Nephron progenitor cell (in vitro differentiated cells): ENCODE data around the gene RNF222.

Experiments
- DNase-seq: peaks from one replicate; pipeline ENCODE4 v3.0.0; 2021
- H3K27ac Mint-ChIP-seq: 2 replicates; pipeline ENCODE4 v1.8.0; 2021; ENCODE audit warnings: mild to moderate bottlenecking, moderate library complexity, mixed read lengths
- H3K27me3 Mint-ChIP-seq: 2 replicates; pipeline ENCODE4 v1.8.0; 2021; ENCODE audit warnings: mild to moderate bottlenecking, low read depth, mixed read lengths; ENCODE audit not compliant: poor library complexity
- H3K36me3 Mint-ChIP-seq: 2 replicates; pipeline ENCODE4 v1.8.0; 2021; ENCODE audit warnings: low read depth, mixed read lengths
- H3K4me1 Mint-ChIP-seq: 2 replicates; pipeline ENCODE4 v1.8.0; 2021; ENCODE audit warnings: mixed read lengths
- H3K4me3 Mint-ChIP-seq: 2 replicates; pipeline ENCODE4 v1.8.0; 2021; ENCODE audit warnings: mild to moderate bottlenecking, moderate library complexity, mixed read lengths
- H3K9me3 Mint-ChIP-seq: 2 replicates; pipeline ENCODE4 v1.8.0; 2021; ENCODE audit warnings: mild to moderate bottlenecking, moderate library complexity, mixed read lengths
- TF ChIP-seq, protein P1 (sequence below): fragments of 200-600 bp; sonication (generic); IDR thresholded peaks from 2 replicates; pipeline ENCODE4 v1.5.0; 2021; ENCODE audit warnings: antibody characterized with exemption

The RNF222 gene

DNA sequence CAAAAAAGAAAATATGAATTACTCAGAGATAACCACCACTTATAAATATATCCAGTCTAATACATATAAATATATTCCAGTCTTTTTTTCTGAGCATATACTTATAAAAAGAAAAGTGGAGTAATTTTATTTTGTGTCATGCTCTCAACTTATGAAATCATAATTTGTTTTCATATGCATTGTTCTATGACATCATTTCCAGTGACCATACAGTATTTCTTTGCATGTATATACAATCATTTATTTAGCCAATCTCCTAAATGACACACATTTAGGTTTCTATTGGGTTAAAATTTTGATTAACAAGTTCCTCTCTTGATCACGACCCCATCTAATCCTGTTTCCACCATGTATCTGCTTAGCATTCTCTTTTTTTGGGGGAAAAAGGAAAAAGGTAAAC is 21.7 kb upstream of the RNF222 start:
- no peak overlapping the region for H3K27ac Mint-ChIP-seq
- H3K4me1 Mint-ChIP-seq = no peaks in the 10 kb centered on the region
- H3K36me3 Mint-ChIP-seq = no peaks in the 10 kb centered on the region
- DNase-seq = no peak
- no peak overlapping the region for H3K4me3 Mint-ChIP-seq
- H3K9me3 Mint-ChIP-seq = no peaks in the 10 kb centered on the region
- TF ChIP-seq, protein P1, sequence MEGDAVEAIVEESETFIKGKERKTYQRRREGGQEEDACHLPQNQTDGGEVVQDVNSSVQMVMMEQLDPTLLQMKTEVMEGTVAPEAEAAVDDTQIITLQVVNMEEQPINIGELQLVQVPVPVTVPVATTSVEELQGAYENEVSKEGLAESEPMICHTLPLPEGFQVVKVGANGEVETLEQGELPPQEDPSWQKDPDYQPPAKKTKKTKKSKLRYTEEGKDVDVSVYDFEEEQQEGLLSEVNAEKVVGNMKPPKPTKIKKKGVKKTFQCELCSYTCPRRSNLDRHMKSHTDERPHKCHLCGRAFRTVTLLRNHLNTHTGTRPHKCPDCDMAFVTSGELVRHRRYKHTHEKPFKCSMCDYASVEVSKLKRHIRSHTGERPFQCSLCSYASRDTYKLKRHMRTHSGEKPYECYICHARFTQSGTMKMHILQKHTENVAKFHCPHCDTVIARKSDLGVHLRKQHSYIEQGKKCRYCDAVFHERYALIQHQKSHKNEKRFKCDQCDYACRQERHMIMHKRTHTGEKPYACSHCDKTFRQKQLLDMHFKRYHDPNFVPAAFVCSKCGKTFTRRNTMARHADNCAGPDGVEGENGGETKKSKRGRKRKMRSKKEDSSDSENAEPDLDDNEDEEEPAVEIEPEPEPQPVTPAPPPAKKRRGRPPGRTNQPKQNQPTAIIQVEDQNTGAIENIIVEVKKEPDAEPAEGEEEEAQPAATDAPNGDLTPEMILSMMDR = no peak
- H3K27me3 Mint-ChIP-seq = peaks cover 60% of the 10 kb centered on the region

DNA sequence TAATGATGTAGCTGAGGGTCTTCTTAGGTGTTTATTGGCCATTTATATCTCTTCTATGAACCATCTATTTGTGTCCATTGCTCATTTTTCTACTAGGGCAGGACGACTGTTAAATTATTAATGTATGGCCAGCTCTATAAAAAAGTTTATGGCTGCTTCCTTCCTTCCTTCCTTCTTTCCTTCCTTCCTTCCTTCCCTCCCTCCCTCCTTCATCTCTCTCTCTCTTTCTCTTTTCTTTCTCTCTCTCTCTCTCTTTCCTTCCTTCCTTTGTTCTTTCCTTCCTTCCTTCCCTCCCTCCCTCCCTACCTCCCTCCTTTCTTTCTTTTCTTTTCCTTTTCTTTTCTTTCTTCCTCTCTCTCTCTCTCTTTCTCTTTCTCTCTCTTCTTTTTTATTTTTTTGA is 20.8 kb upstream of the RNF222 start:
- DNase-seq = no peak
- TF ChIP-seq, protein P1 = no peak
- Mint-ChIP-seq H3K27ac (no peak overlapping the region), H3K4me3 (no peak overlapping the region), H3K9me3 (no peaks in the 10 kb centered on the region), H3K4me1 (no peaks in the 10 kb centered on the region), H3K27me3 (peaks cover 62% of the 10 kb centered on the region), H3K36me3 (no peaks in the 10 kb centered on the region)

DNA sequence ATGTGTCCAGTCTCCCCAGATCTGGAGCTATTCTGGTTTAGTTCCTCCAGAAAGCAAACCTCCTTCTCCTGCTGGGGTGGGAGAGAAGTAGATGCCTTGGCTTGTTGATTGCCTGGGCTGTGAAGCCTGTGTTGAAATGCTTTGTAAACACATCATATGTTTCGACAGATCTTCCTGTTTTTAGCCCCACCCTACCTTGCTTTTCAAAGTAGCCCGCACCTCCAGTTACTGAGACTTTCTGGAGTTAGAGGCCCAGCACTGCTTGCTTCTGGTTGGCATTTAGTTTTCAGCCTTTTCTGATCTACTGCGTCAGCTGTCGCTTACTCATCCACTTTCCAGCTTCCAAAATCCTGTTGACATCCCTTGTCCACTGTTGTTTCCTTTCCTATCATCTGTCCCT is 20.2 kb upstream of the RNF222 start:
- DNase-seq = no peak
- H3K4me3 Mint-ChIP-seq = no peak overlapping the region
- TF ChIP-seq, protein P1 = no peak
- peaks cover 62% of the 10 kb centered on the region for H3K27me3 Mint-ChIP-seq
- no peaks in the 10 kb centered on the region for H3K36me3 Mint-ChIP-seq
- no peaks in the 10 kb centered on the region for H3K9me3 Mint-ChIP-seq
- no peaks in the 10 kb centered on the region for H3K4me1 Mint-ChIP-seq
- H3K27ac Mint-ChIP-seq = no peak overlapping the region

DNA sequence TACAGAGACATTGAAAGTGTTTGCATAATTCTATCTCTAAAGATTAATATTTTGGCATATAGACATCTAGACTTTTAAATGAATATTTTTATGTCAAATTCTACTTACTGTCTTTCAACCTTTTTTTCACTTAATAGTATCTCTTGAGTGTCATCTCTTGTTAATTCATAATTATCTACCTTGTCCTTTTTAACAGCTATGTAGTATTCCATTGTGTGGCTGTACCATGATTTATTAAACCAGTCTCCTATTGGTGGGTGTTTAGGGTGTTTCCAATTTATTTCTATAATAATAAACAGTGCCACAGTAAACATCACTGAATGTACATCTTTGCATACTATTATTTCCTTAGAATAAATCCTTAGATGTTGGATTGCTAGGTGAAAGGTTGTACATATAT is 16.3 kb upstream of the RNF222 start:
- H3K4me3 Mint-ChIP-seq = no peak overlapping the region
- DNase-seq = no peak

DNA sequence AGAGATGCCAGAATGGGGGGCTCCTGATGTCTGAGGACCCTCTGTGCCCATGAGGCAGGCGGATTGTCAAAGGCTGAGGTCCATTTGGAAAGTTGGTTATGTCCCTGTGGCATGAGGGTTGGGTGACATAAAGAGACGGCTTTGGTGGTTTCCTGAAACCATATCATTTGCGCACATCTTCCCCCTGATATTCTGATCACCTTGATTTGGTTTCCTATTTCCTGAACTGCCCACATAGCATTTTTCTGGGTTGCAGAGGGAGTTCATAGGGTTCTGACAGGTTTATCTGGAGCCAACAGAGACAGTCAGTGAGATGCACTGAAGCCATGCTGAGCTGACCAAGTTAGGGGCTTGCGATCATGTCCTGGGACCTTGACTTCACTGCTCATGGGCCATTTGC is 15.7 kb upstream of the RNF222 start:
- H3K4me3 Mint-ChIP-seq = no peak overlapping the region
- no peaks in the 10 kb centered on the region for H3K9me3 Mint-ChIP-seq
- peaks cover 54% of the 10 kb centered on the region for H3K27me3 Mint-ChIP-seq
- H3K36me3 Mint-ChIP-seq = no peaks in the 10 kb centered on the region
- no peak overlapping the region for H3K27ac Mint-ChIP-seq
- H3K4me1 Mint-ChIP-seq = peaks cover 10% of the 10 kb centered on the region
- no peak for DNase-seq
- TF ChIP-seq, protein P1 = no peak

More for the DNA sequence above, 16.3 kb upstream of the RNF222 start:
- Mint-ChIP-seq H3K9me3 (no peaks in the 10 kb centered on the region), H3K27ac (no peak overlapping the region), H3K36me3 (no peaks in the 10 kb centered on the region), H3K27me3 (peaks cover 58% of the 10 kb centered on the region), H3K4me1 (peaks cover 5% of the 10 kb centered on the region)
- TF ChIP-seq, protein P1 = no peak

DNA sequence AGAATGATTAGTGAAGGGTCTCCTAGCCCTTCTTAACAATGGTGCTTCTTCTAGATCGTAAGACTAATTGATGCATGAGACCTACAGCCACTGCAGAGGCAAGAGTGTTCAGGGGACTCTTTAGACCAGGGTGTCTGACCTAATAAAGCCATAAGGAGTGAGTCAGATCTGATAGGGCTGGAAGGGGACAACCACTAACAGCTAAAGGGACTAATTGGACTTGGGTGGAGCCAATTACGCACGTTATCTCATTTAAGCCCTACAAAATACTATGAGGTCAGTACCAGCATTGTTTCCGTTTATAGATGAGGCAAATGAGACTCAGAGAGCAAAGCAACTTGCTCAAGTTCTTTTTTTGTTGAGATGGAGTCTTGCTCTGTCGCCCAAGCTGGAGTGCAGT is 14.5 kb upstream of the RNF222 start:
- H3K4me3 Mint-ChIP-seq = no peak overlapping the region
- DNase-seq = no peak
- H3K36me3 Mint-ChIP-seq = no peaks in the 10 kb centered on the region
- no peak overlapping the region for H3K27ac Mint-ChIP-seq
- TF ChIP-seq, protein P1 = no peak
- peaks cover 14% of the 10 kb centered on the region for H3K4me1 Mint-ChIP-seq
- H3K27me3 Mint-ChIP-seq = peaks cover 43% of the 10 kb centered on the region
- no peaks in the 10 kb centered on the region for H3K9me3 Mint-ChIP-seq
